ENCODE measurements around the gene GINS2. TPM values are rescaled to one million over a fixed set of nuclear protein-coding genes. Genes with fewer than 3 reads are reported as not detected.

Gene GINS2
- total RNA-seq, 1 experiment from 2014 or later = 12.0 TPM

GRCh38 chr16:85665373-85665740 lies 23.4 kb downstream of the GINS2 start:
- POLR2A ChIA-PET = no interaction called here
- no peak for TF ChIP-seq POLR2AphosphoS5 (IDR thresholded peaks at IDR 0.05; ENCODE audit: low read depth, low read length)
- no peak for TF ChIP-seq SIN3A (IDR thresholded peaks at IDR 0.05; ENCODE audit: borderline replicate concordance, insufficient read depth, low read depth, low read length)
- no peak for TF ChIP-seq REST (IDR thresholded peaks at IDR 0.05; ENCODE audit: insufficient read depth in 1 of 2, low read depth in 2 of 2, low read length in 1 of 2)
- no peak for TF ChIP-seq TCF7L2 (IDR thresholded peaks at IDR 0.05; ENCODE audit: low read depth, low read length)
- TF ChIP-seq CTCF (IDR thresholded peaks at IDR 0.05) = no peak

GRCh38 chr16:85664580-85665372 lies 24.0 kb downstream of the GINS2 start:
- no peak overlapping the region for H3K4me3 ChIP-seq (ENCODE audit: low read depth in 2 of 2, low read length in 2 of 2)
- DNase-seq (ENCODE audit: low read depth, low spot score) (no peak), ATAC-seq (no peak)
- CTCF ChIA-PET = no interaction called here
- H3K4me1 ChIP-seq (ENCODE audit: control insufficient read depth, insufficient read depth, low read length) = no peaks in the 10 kb centered on the region
- H3K27ac ChIP-seq (ENCODE audit: low read length) = no peak overlapping the region
- POLR2A ChIA-PET = no interaction called here
- no peaks in the 10 kb centered on the region for H3K27me3 ChIP-seq (ENCODE audit: control insufficient read depth, insufficient read depth, low read length)
- no TSS peak for BruUV-seq (replicated peaks)
- in situ Hi-C loops (cut with HindIII; ENCODE audit: low pct_unique_long_range_greater_than_20kb, low sequenced_read_pairs) = no loop called here
- no peaks in the 10 kb centered on the region for H3K9me3 ChIP-seq (ENCODE audit: control insufficient read depth, insufficient read depth, low read depth, low read length)
- intact Hi-C loops (cut with micrococcal nuclease; ENCODE audit: unreplicated experiment) = no loop called here
- H3K36me3 ChIP-seq (ENCODE audit: control insufficient read depth, insufficient read depth, low read length) = peaks cover 14% of the 10 kb centered on the region
- TF ChIP-seq CTCF (IDR thresholded peaks at IDR 0.05) (no peak), REST (IDR thresholded peaks at IDR 0.05; ENCODE audit: insufficient read depth in 1 of 2, low read depth in 2 of 2, low read length in 1 of 2) (no peak)

More at GRCh38 chr16:85665373-85665740, 23.4 kb downstream of the GINS2 start:
- DNase-seq (ENCODE audit: low read depth, low spot score) = no peak
- Histone ChIP-seq H3K9me3 (ENCODE audit: control insufficient read depth, insufficient read depth, low read depth, low read length) (no peaks in the 10 kb centered on the region), H3K4me1 (ENCODE audit: control insufficient read depth, insufficient read depth, low read length) (no peaks in the 10 kb centered on the region), H3K4me3 (ENCODE audit: low read depth in 2 of 2, low read length in 2 of 2) (no peak overlapping the region), H3K27me3 (ENCODE audit: control insufficient read depth, insufficient read depth, low read length) (no peaks in the 10 kb centered on the region), H3K36me3 (ENCODE audit: control insufficient read depth, insufficient read depth, low read length) (peaks cover 14% of the 10 kb centered on the region), H3K27ac (ENCODE audit: low read length) (no peak overlapping the region)
- no peak for ATAC-seq
- BruUV-seq (replicated peaks) = no TSS peak
- in situ Hi-C loops (cut with HindIII; ENCODE audit: low pct_unique_long_range_greater_than_20kb, low sequenced_read_pairs) = no loop called here
- CTCF ChIA-PET = no interaction called here
- intact Hi-C loops (cut with micrococcal nuclease; ENCODE audit: unreplicated experiment) = no loop called here
